Measurements from ENCODE around the gene TRIM7.

- TF ChIP-seq CTCF (conservative IDR thresholded peaks at IDR 0.05; ENCODE audit: low read depth in 2 of 2) (no peak), STAT1 (IDR thresholded peaks at IDR 0.05; ENCODE audit: unreplicated experiment) (no peak), POLR2AphosphoS5 (IDR thresholded peaks at IDR 0.05; ENCODE audit: low read depth) (no peak), EZH2phosphoT487 (IDR thresholded peaks at IDR 0.05; ENCODE audit: unreplicated experiment) (no peak), EZH2 (IDR thresholded peaks at IDR 0.05; ENCODE audit: low read depth, unreplicated experiment) (no peak)
Observed at GRCh38 chr5:181207214-181207959, 2.4 kb upstream of the TRIM7 start.
